Trophoblast cell (in vitro differentiated cells and primary cell): ENCODE measurements around the gene BCKDK.

Experiments used
- DNase-seq, 2 donors: peaks; one replicate each; pipeline ENCODE4 v3.0.0-alpha.2; 2016
- H2AFZ ChIP-seq: 2 replicates; pipeline ENCODE4 v1.6.1; 2013; ENCODE audit warnings: low read length, moderate library complexity, mild to moderate bottlenecking; ENCODE audit not compliant: insufficient read depth, poor library complexity
- H2AK5ac ChIP-seq: 2 replicates; pipeline ENCODE4 v1.6.1; 2013; ENCODE audit warnings: mild to moderate bottlenecking, low read length
- H2BK120ac ChIP-seq: 2 replicates; pipeline ENCODE4 v1.6.1; 2013; ENCODE audit warnings: low read length, mild to moderate bottlenecking, moderate library complexity; ENCODE audit not compliant: insufficient read depth, poor library complexity
- H2BK12ac ChIP-seq: 2 replicates; pipeline ENCODE4 v1.6.1; 2013; ENCODE audit warnings: mild to moderate bottlenecking, low read length, moderate library complexity
- H2BK5ac ChIP-seq: 2 replicates; pipeline ENCODE4 v1.6.1; 2013; ENCODE audit warnings: low read length, low read depth, moderate library complexity, mild to moderate bottlenecking; ENCODE audit not compliant: poor library complexity
- H3K14ac ChIP-seq: 2 replicates; pipeline ENCODE4 v1.6.1; 2013; ENCODE audit warnings: mild to moderate bottlenecking, low read length
- H3K18ac ChIP-seq: 2 replicates; pipeline ENCODE4 v1.6.1; 2013; ENCODE audit warnings: mild to moderate bottlenecking, low read length
- H3K23ac ChIP-seq: 2 replicates; pipeline ENCODE4 v1.6.1; 2013; ENCODE audit warnings: low read length
- H3K27ac ChIP-seq: 2 replicates; pipeline ENCODE4 v1.5.1; 2013; ENCODE audit warnings: low read depth, mild to moderate bottlenecking, inconsistent platforms, low read length, moderate library complexity
- H3K27me3 ChIP-seq: 2 replicates; pipeline ENCODE4 v1.6.1; 2013; ENCODE audit warnings: inconsistent platforms, mild to moderate bottlenecking, low read length, moderate library complexity; ENCODE audit not compliant: insufficient read depth
- H3K36me3 ChIP-seq, 2 experiments: 1 replicate in 1 of 2; 2 replicates in 1 of 2; pipeline ENCODE4 v1.6.1; 2013; ENCODE audit warnings: low read length in 2 of 2, mild to moderate bottlenecking in 2 of 2, moderate library complexity in 1 of 2; ENCODE audit not compliant: insufficient read depth in 2 of 2, control insufficient read depth in 1 of 2
- H3K4ac ChIP-seq: 2 replicates; pipeline ENCODE4 v1.6.1; 2013; ENCODE audit warnings: low read depth, mild to moderate bottlenecking, low read length, moderate library complexity
- H3K4me1 ChIP-seq, 2 experiments: 1 replicate in 1 of 2; 2 replicates in 1 of 2; pipeline ENCODE4 v1.6.1; 2013; ENCODE audit warnings: low read length in 2 of 2, mild to moderate bottlenecking in 2 of 2, moderate library complexity in 1 of 2; ENCODE audit not compliant: insufficient read depth in 2 of 2, control insufficient read depth in 1 of 2
- H3K4me2 ChIP-seq: 2 replicates; pipeline ENCODE4 v1.6.1; 2013; ENCODE audit warnings: inconsistent platforms, mild to moderate bottlenecking, low read length, moderate library complexity
- H3K4me3 ChIP-seq: 2 replicates; pipeline ENCODE4 v1.5.1; 2013; ENCODE audit warnings: mild to moderate bottlenecking, low read depth, low read length, inconsistent platforms
- H3K79me1 ChIP-seq: one replicate; pipeline ENCODE4 v1.6.1; 2013; ENCODE audit warnings: low read length
- H3K79me2 ChIP-seq: 2 replicates; pipeline ENCODE4 v1.6.1; 2013; ENCODE audit warnings: low read length, mild to moderate bottlenecking; ENCODE audit not compliant: control insufficient read depth, insufficient read depth, poor library complexity
- H3K9ac ChIP-seq: 2 replicates; pipeline ENCODE4 v1.6.1; 2013; ENCODE audit warnings: mild to moderate bottlenecking, low read length
- H3K9me3 ChIP-seq: 2 replicates; pipeline ENCODE4 v1.6.1; 2013; ENCODE audit warnings: low read depth, mild to moderate bottlenecking, control low read depth, inconsistent platforms, low read length; ENCODE audit not compliant: insufficient read depth
- H4K12ac ChIP-seq: 2 replicates; pipeline ENCODE4 v1.6.1; 2013; ENCODE audit warnings: low read depth, mild to moderate bottlenecking, low read length, moderate library complexity
- H4K8ac ChIP-seq: 2 replicates; pipeline ENCODE4 v1.6.1; 2013; ENCODE audit warnings: low read depth, mild to moderate bottlenecking, low read length, moderate library complexity
- H4K91ac ChIP-seq: one replicate; pipeline ENCODE4 v1.6.1; 2013; ENCODE audit warnings: low read depth, mild to moderate bottlenecking, low read length, moderate library complexity
- WGBS: extraction: QIAGEN DNeasy Blood & Tissue Kit; methylation state at CpG from one replicate; pipeline ENCODE4 v1.1.7; 2013; ENCODE audit warnings: missing lambda C conversion rate; ENCODE audit not compliant: insufficient read length, insufficient coverage; ENCODE audit errors: extremely low coverage; 5-methylcytosine and 5-hydroxymethylcytosine counted together

BCKDK gene

GRCh38 chr16:31125844-31126243 lies 17.7 kb downstream of the BCKDK start:
- H2AK5ac ChIP-seq: no peak overlapping the region
- H3K4me1 ChIP-seq: peaks cover 7 to 10% of the 10 kb centered on the region in 2 experiments
- no peak overlapping the region for H3K27ac ChIP-seq
- H3K9ac ChIP-seq: no peak overlapping the region
- H3K4ac ChIP-seq: no peak overlapping the region
- no CpG with 5 or more reads among the region's 3 CpGs for WGBS
- H3K36me3 ChIP-seq: peaks cover 19 to 21% of the 10 kb centered on the region in 2 experiments
- no peak overlapping the region for H2BK120ac ChIP-seq
- H3K18ac ChIP-seq: no peak overlapping the region
- DNase-seq: no peak
- H3K27me3 ChIP-seq: no peaks in the 10 kb centered on the region
- H2BK5ac ChIP-seq: no peak overlapping the region
- H3K4me3 ChIP-seq: no peak overlapping the region
- no peaks in the 10 kb centered on the region for H3K9me3 ChIP-seq
- H3K14ac ChIP-seq: no peak overlapping the region
- H3K79me2 ChIP-seq: no peaks in the 10 kb centered on the region
- H4K91ac ChIP-seq: no peak overlapping the region
- H4K12ac ChIP-seq: no peak overlapping the region
- H2BK12ac ChIP-seq: no peak overlapping the region
- H3K4me2 ChIP-seq: no peak overlapping the region
- no peak overlapping the region for H2AFZ ChIP-seq
- H3K79me1 ChIP-seq: peaks cover 6% of the 10 kb centered on the region
- H3K23ac ChIP-seq: no peak overlapping the region
- no peak overlapping the region for H4K8ac ChIP-seq

GRCh38 chr16:31127182-31127581 lies 19.0 kb downstream of the BCKDK start:
- H3K14ac ChIP-seq: no peak overlapping the region
- H3K9ac ChIP-seq: no peak overlapping the region
- no peaks in the 10 kb centered on the region for H3K9me3 ChIP-seq
- no peak overlapping the region for H2BK120ac ChIP-seq
- H2BK12ac ChIP-seq: no peak overlapping the region
- no peaks in the 10 kb centered on the region for H3K79me2 ChIP-seq
- no peak overlapping the region for H3K18ac ChIP-seq
- H3K4ac ChIP-seq: no peak overlapping the region
- no peak overlapping the region for H3K4me3 ChIP-seq
- no peak overlapping the region for H2BK5ac ChIP-seq
- no peak overlapping the region for H2AFZ ChIP-seq
- no peak for DNase-seq
- H4K8ac ChIP-seq: no peak overlapping the region
- peaks cover 18 to 20% of the 10 kb centered on the region in 2 experiments for H3K4me1 ChIP-seq
- H4K91ac ChIP-seq: no peak overlapping the region
- no peak overlapping the region for H3K27ac ChIP-seq
- H3K36me3 ChIP-seq: peaks cover 20 to 25% of the 10 kb centered on the region in 2 experiments
- H3K79me1 ChIP-seq: peaks cover 11% of the 10 kb centered on the region
- no peak overlapping the region for H4K12ac ChIP-seq
- no peak overlapping the region for H3K23ac ChIP-seq
- no peak overlapping the region for H2AK5ac ChIP-seq
- no peaks in the 10 kb centered on the region for H3K27me3 ChIP-seq
- no peak overlapping the region for H3K4me2 ChIP-seq
- no CpG with 5 or more reads among the region's 13 CpGs for WGBS

GRCh38 chr16:31128711-31129567 lies 20.8 kb downstream of the BCKDK start:
- no CpG with 5 or more reads among the region's 14 CpGs for WGBS
- H3K36me3 ChIP-seq: peaks cover 37 to 42% of the 10 kb centered on the region in 2 experiments

GRCh38 chr16:31129568-31130335 lies 21.6 kb downstream of the BCKDK start:
- H2BK12ac ChIP-seq: peak overlapping the region; percentile 67
- no peak overlapping the region for H2AFZ ChIP-seq
- no peak overlapping the region for H3K4me3 ChIP-seq
- H3K79me2 ChIP-seq: peaks cover 10% of the 10 kb centered on the region
- H3K9me3 ChIP-seq: no peaks in the 10 kb centered on the region
- no CpG with 5 or more reads among the region's 29 CpGs for WGBS
- H4K91ac ChIP-seq: peak overlapping the region; percentile 83
- H3K18ac ChIP-seq: peak overlapping the region; percentile 64
- H4K12ac ChIP-seq: no peak overlapping the region
- H2BK120ac ChIP-seq: peak overlapping the region; percentile 69
- peaks cover 13% of the 10 kb centered on the region for H3K79me1 ChIP-seq
- H3K9ac ChIP-seq: no peak overlapping the region
- no peak overlapping the region for H3K23ac ChIP-seq
- no peak overlapping the region for H3K27ac ChIP-seq
- H3K4ac ChIP-seq: peak overlapping the region; percentile 31
- peak overlapping the region; percentile 68 for H3K14ac ChIP-seq
- H3K36me3 ChIP-seq: peaks cover 37 to 42% of the 10 kb centered on the region in 2 experiments
- H2AK5ac ChIP-seq: peak overlapping the region; percentile 75
- peak in 1 of 2 donors; percentile 25 for DNase-seq
- H3K4me2 ChIP-seq: no peak overlapping the region
- no peak overlapping the region for H4K8ac ChIP-seq
- peaks cover 33 to 35% of the 10 kb centered on the region in 2 experiments for H3K4me1 ChIP-seq
- H2BK5ac ChIP-seq: peak overlapping the region; percentile 33
- H3K27me3 ChIP-seq: no peaks in the 10 kb centered on the region

More at GRCh38 chr16:31128711-31129567, 20.8 kb downstream of the BCKDK start:
- no peaks in the 10 kb centered on the region for H3K9me3 ChIP-seq
- H3K4ac ChIP-seq: no peak overlapping the region
- H3K23ac ChIP-seq: no peak overlapping the region
- H3K4me3 ChIP-seq: no peak overlapping the region
- no peak overlapping the region for H3K27ac ChIP-seq
- peaks cover 11% of the 10 kb centered on the region for H3K79me1 ChIP-seq
- H2AFZ ChIP-seq: no peak overlapping the region
- H4K8ac ChIP-seq: no peak overlapping the region
- peak in 1 of 2 donors; percentile 25 for DNase-seq
- peak overlapping the region; percentile 47 for H2BK12ac ChIP-seq
- no peak overlapping the region for H4K12ac ChIP-seq
- H2BK120ac ChIP-seq: no peak overlapping the region
- no peak overlapping the region for H3K9ac ChIP-seq
- H4K91ac ChIP-seq: peak overlapping the region; percentile 20
- no peaks in the 10 kb centered on the region for H3K27me3 ChIP-seq
- peak overlapping the region; percentile 23 for H2AK5ac ChIP-seq
- H3K4me1 ChIP-seq: peaks cover 27 to 29% of the 10 kb centered on the region in 2 experiments
- peaks cover 3% of the 10 kb centered on the region for H3K79me2 ChIP-seq
- no peak overlapping the region for H2BK5ac ChIP-seq
- no peak overlapping the region for H3K4me2 ChIP-seq
- no peak overlapping the region for H3K14ac ChIP-seq
- no peak overlapping the region for H3K18ac ChIP-seq
